Fibroblast of skin of left biceps (primary cell): ENCODE results near the gene TFAP2E.

Experiments used
- DNase-seq, 2 experiments: peaks; one replicate each; pipeline ENCODE4 v3.0.0-alpha.2; 2013; ENCODE audit warnings: low read depth in 2 of 2

The TFAP2E gene

GRCh38 chr1:35644204-35644603 lies 71.1 kb downstream of the TFAP2E start:
- no peak for DNase-seq
